Keratinocyte (primary cell): ENCODE results near the gene GALNT3.

ENCODE experiments used
- EZH2 ChIP-seq: IDR thresholded peaks from one replicate; pipeline ENCODE4 v1.6.1; 2012; ENCODE audit warnings: inconsistent platforms, mild to moderate bottlenecking, low read length, moderate library complexity
- TF ChIP-seq, protein P1 (sequence below), 3 experiments: IDR thresholded peaks in 1 of 3; conservative IDR thresholded peaks in 1 of 3; optimal IDR thresholded peaks in 1 of 3; 2 replicates in 2 of 3; 3 replicates in 1 of 3; pipeline versions ENCODE3 to v1.5.1; 2011; ENCODE audit warnings: low read length in 3 of 3, mild to moderate bottlenecking in 3 of 3, moderate library complexity in 2 of 3, control low read depth in 1 of 3, inconsistent platforms in 1 of 3; ENCODE audit not compliant: insufficient read depth in 2 of 3; ENCODE audit errors: extremely low read depth in 1 of 3

- TF ChIP-seq, protein P1, sequence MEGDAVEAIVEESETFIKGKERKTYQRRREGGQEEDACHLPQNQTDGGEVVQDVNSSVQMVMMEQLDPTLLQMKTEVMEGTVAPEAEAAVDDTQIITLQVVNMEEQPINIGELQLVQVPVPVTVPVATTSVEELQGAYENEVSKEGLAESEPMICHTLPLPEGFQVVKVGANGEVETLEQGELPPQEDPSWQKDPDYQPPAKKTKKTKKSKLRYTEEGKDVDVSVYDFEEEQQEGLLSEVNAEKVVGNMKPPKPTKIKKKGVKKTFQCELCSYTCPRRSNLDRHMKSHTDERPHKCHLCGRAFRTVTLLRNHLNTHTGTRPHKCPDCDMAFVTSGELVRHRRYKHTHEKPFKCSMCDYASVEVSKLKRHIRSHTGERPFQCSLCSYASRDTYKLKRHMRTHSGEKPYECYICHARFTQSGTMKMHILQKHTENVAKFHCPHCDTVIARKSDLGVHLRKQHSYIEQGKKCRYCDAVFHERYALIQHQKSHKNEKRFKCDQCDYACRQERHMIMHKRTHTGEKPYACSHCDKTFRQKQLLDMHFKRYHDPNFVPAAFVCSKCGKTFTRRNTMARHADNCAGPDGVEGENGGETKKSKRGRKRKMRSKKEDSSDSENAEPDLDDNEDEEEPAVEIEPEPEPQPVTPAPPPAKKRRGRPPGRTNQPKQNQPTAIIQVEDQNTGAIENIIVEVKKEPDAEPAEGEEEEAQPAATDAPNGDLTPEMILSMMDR (optimal IDR thresholded peaks at IDR 0.05 in 1 of 3, IDR thresholded peaks at IDR 0.05 in 1 of 3, conservative IDR thresholded peaks at IDR 0.05 in 1 of 3; ENCODE audit: extremely low read depth in 1 of 3, insufficient read depth in 2 of 3, low read length in 3 of 3), result no peak
- no peak for TF ChIP-seq EZH2
These were observed 31.0 kb upstream of the GALNT3 start for GRCh38 chr2:165825041-165825440.
